ENCODE measurements around the gene PIGQ.
"Not testable (repeated sequence)": the region's sequence is repeated elsewhere in the genome, so short reads cannot be mapped to it uniquely, and the experiment has no call there.

Gene PIGQ

GRCh38 chr16:593807-594206 is 24.0 kb downstream of the PIGQ start:
- no peak for TF ChIP-seq CTCF (conservative IDR thresholded peaks at IDR 0.05; ENCODE audit: low read depth)
- ChIA-PET CTCF (interaction anchor here (1.9 to 2.3 kb wide), 2 partner anchors 27 to 37 kb away, joined by 9 to 17 read pairs; partner anchors contain the start of gene WFIKKN1), POLR2A (ENCODE audit: low non-redundant PET) (interaction anchor here (0.9 to 2.0 kb wide), 2 partner anchors 37 to 42 kb away, joined by 3 to 4 read pairs; partner anchors contain the start of genes METTL26 and WFIKKN1)
- DNase-seq (ENCODE audit: low spot score) = no peak
- H3K27ac ChIP-seq = peak overlapping the region; percentile 95

- POLR2A ChIA-PET (ENCODE audit: low non-redundant PET) = no interaction called here
- H3K27ac ChIP-seq = no peak overlapping the region; the same call in 1 of the 2 replicates
- CTCF ChIA-PET = no interaction called here
- DNase-seq (ENCODE audit: low spot score) = no peak
- no peak for TF ChIP-seq CTCF (conservative IDR thresholded peaks at IDR 0.05; ENCODE audit: low read depth)
Measured at GRCh38 chr16:595094-595528, 25.3 kb downstream of the PIGQ start.

GRCh38 chr16:595942-596735 is 26.4 kb downstream of the PIGQ start:
- DNase-seq (ENCODE audit: low spot score) = no peak
- ChIA-PET CTCF (interaction anchor here (0.6 kb wide), 1 partner anchor 113 kb away, joined by 5 read pairs; no protein-coding TSS in a partner anchor), POLR2A (ENCODE audit: low non-redundant PET) (no interaction called here)
- no peak for TF ChIP-seq CTCF (conservative IDR thresholded peaks at IDR 0.05; ENCODE audit: low read depth)
- H3K27ac ChIP-seq = peak overlapping the region; percentile 27; the same call in 1 of the 2 replicates

- CTCF ChIA-PET = no interaction called here
- peak overlapping the region; percentile 27; the same call in 1 of the 2 replicates for H3K27ac ChIP-seq
Measured at GRCh38 chr16:596736-597060, 26.9 kb downstream of the PIGQ start.

GRCh38 chr16:597655-598054 is 27.9 kb downstream of the PIGQ start:
- DNase-seq (ENCODE audit: low spot score); H3K27ac ChIP-seq; POLR2A ChIA-PET (ENCODE audit: low non-redundant PET); CTCF ChIA-PET: not testable (repeated sequence)

More at GRCh38 chr16:596736-597060, 26.9 kb downstream of the PIGQ start:
- DNase-seq (ENCODE audit: low spot score) = no peak
- no peak for TF ChIP-seq CTCF (conservative IDR thresholded peaks at IDR 0.05; ENCODE audit: low read depth)
- POLR2A ChIA-PET (ENCODE audit: low non-redundant PET) = no interaction called here

GRCh38 chr16:598823-599739 is 29.3 kb downstream of the PIGQ start:
- POLR2A ChIA-PET (ENCODE audit: low non-redundant PET) = no interaction called here
- CTCF ChIA-PET = no interaction called here
- peak overlapping the region; percentile 27; the same call in 1 of the 2 replicates for H3K27ac ChIP-seq
- TF ChIP-seq CTCF (conservative IDR thresholded peaks at IDR 0.05; ENCODE audit: low read depth) = no peak
- no peak for DNase-seq (ENCODE audit: low spot score)

All from RWPE1 (cell line).